ENCODE measurements around the gene AP1G1.

The AP1G1 gene

GRCh38 chr16:71723537-71724319 lies 84.9 kb downstream of the AP1G1 start:
- H3K9me3 ChIP-seq (ENCODE audit: control insufficient read depth, insufficient read depth, low read length): no peaks in the 10 kb centered on the region
- no peaks in the 10 kb centered on the region for H4K20me1 ChIP-seq (ENCODE audit: control insufficient read depth, insufficient read depth, low read depth, low read length)
- peak overlapping the region; percentile 33; the same call in 1 of the 2 replicates for H3K27ac ChIP-seq (ENCODE audit: low read depth, low read length)
- H3K4me3 ChIP-seq (ENCODE audit: low read length): peak overlapping the region; percentile 93
- H3K4me2 ChIP-seq (ENCODE audit: low read length): peak overlapping the region; percentile 89
- no peaks in the 10 kb centered on the region for H3K27me3 ChIP-seq (ENCODE audit: control insufficient read depth, low read length)
- peaks cover 22% of the 10 kb centered on the region for H3K79me2 ChIP-seq (ENCODE audit: control insufficient read depth, low read length)
- H3K9me2 ChIP-seq (replicated peaks; ENCODE audit: control insufficient read depth, low read length): no peaks in the 10 kb centered on the region
- peaks cover 38% of the 10 kb centered on the region for H3K4me1 ChIP-seq (ENCODE audit: control insufficient read depth, low read length)
- no peaks in the 10 kb centered on the region for H3K36me3 ChIP-seq (ENCODE audit: control insufficient read depth, low read length)
- TF ChIP-seq CTCF (IDR thresholded peaks at IDR 0.05; ENCODE audit: low read depth, low read length, poor library complexity, severe bottlenecking) (no peak), EZH2phosphoT487 (IDR thresholded peaks at IDR 0.05; ENCODE audit: borderline replicate concordance, low read length) (no peak)
- peaks cover 13% of the 10 kb centered on the region for H3F3A ChIP-seq (ENCODE audit: control insufficient read depth, insufficient read depth)

- Histone ChIP-seq H3F3A (ENCODE audit: control insufficient read depth, insufficient read depth) (peaks cover 13% of the 10 kb centered on the region), H3K36me3 (ENCODE audit: control insufficient read depth, low read length) (no peaks in the 10 kb centered on the region), H3K4me1 (ENCODE audit: control insufficient read depth, low read length) (peaks cover 36% of the 10 kb centered on the region), H4K20me1 (ENCODE audit: control insufficient read depth, insufficient read depth, low read depth, low read length) (no peaks in the 10 kb centered on the region), H3K9me3 (ENCODE audit: control insufficient read depth, insufficient read depth, low read length) (no peaks in the 10 kb centered on the region), H3K27ac (ENCODE audit: low read depth, low read length) (peak overlapping the region; percentile 33; the same call in 1 of the 2 replicates), H3K79me2 (ENCODE audit: control insufficient read depth, low read length) (peaks cover 23% of the 10 kb centered on the region), H3K27me3 (ENCODE audit: control insufficient read depth, low read length) (no peaks in the 10 kb centered on the region), H3K9me2 (replicated peaks; ENCODE audit: control insufficient read depth, low read length) (no peaks in the 10 kb centered on the region), H3K4me2 (ENCODE audit: low read length) (peak overlapping the region; percentile 89), H3K4me3 (ENCODE audit: low read length) (peak overlapping the region; percentile 93)
- TF ChIP-seq EZH2phosphoT487 (IDR thresholded peaks at IDR 0.05; ENCODE audit: borderline replicate concordance, low read length): no peak
- TF ChIP-seq CTCF (IDR thresholded peaks at IDR 0.05; ENCODE audit: low read depth, low read length, poor library complexity, severe bottlenecking): no peak
These were observed 85.7 kb downstream of the AP1G1 start for GRCh38 chr16:71722801-71723536.

- Histone ChIP-seq H3F3A (ENCODE audit: control insufficient read depth, insufficient read depth) (peaks cover 5% of the 10 kb centered on the region), H3K4me3 (ENCODE audit: low read length) (no peak overlapping the region), H4K20me1 (ENCODE audit: control insufficient read depth, insufficient read depth, low read depth, low read length) (no peaks in the 10 kb centered on the region), H3K27ac (ENCODE audit: low read depth, low read length) (no peak overlapping the region), H3K4me1 (ENCODE audit: control insufficient read depth, low read length) (peaks cover 18% of the 10 kb centered on the region), H3K27me3 (ENCODE audit: control insufficient read depth, low read length) (no peaks in the 10 kb centered on the region), H3K79me2 (ENCODE audit: control insufficient read depth, low read length) (peaks cover 23% of the 10 kb centered on the region), H3K36me3 (ENCODE audit: control insufficient read depth, low read length) (no peaks in the 10 kb centered on the region), H3K9me3 (ENCODE audit: control insufficient read depth, insufficient read depth, low read length) (no peaks in the 10 kb centered on the region), H3K4me2 (ENCODE audit: low read length) (no peak overlapping the region), H3K9me2 (replicated peaks; ENCODE audit: control insufficient read depth, low read length) (no peaks in the 10 kb centered on the region)
- TF ChIP-seq EZH2phosphoT487 (IDR thresholded peaks at IDR 0.05; ENCODE audit: borderline replicate concordance, low read length) (no peak), CTCF (IDR thresholded peaks at IDR 0.05; ENCODE audit: low read depth, low read length, poor library complexity, severe bottlenecking) (no peak)
These were observed 87.4 kb downstream of the AP1G1 start for GRCh38 chr16:71721066-71721740.
